HG03139 (cell line): ENCODE measurements around the gene SLC35B3.
"Not testable (repeated sequence)": the region's sequence is repeated elsewhere in the genome, so short reads cannot be mapped to it uniquely, and the experiment has no call there.

Experiments used
- ATAC-seq: cut with Tn5 transposase; IDR thresholded peaks from one replicate; pipeline ENCODE4 v1.9.1; 2021; ENCODE audit not compliant: unreplicated experiment

Gene SLC35B3

GRCh38 chr6:8415280-8415679, 20.1 kb downstream of the SLC35B3 start:
- ATAC-seq = no peak

GRCh38 chr6:8414844-8415243, 20.5 kb downstream of the SLC35B3 start:
- no peak for ATAC-seq

- not testable (repeated sequence) for ATAC-seq
These were observed 29.4 kb downstream of the SLC35B3 start for GRCh38 chr6:8405946-8406345.

GRCh38 chr6:8402546-8402945, 32.8 kb downstream of the SLC35B3 start:
- ATAC-seq = no peak

- ATAC-seq = no peak
These were observed 34.7 kb downstream of the SLC35B3 start for GRCh38 chr6:8400663-8401062.

GRCh38 chr6:8392569-8392968, 42.8 kb downstream of the SLC35B3 start:
- no peak for ATAC-seq

GRCh38 chr6:8391934-8392333, 43.4 kb downstream of the SLC35B3 start:
- ATAC-seq = no peak

GRCh38 chr6:8389036-8389818, 46.1 kb downstream of the SLC35B3 start:
- no peak for ATAC-seq

- ATAC-seq = no peak
These were observed 47.4 kb downstream of the SLC35B3 start for GRCh38 chr6:8387942-8388437.

GRCh38 chr6:8383584-8383983, 51.8 kb downstream of the SLC35B3 start:
- ATAC-seq = no peak

- no peak for ATAC-seq
These were observed 52.9 kb downstream of the SLC35B3 start for GRCh38 chr6:8382434-8382833.

- ATAC-seq = no peak
These were observed 59.4 kb downstream of the SLC35B3 start for GRCh38 chr6:8375916-8376315.
